Activated CD8-positive, alpha-beta T cell treated with anti-CD3 and anti-CD28 coated beads for 36 hours (primary cell): ENCODE results near the gene PNLIPRP1. TPM values are rescaled to one million over a fixed set of nuclear protein-coding genes. Genes with fewer than 3 reads are reported as not detected.

ENCODE experiments used
- ATAC-seq: fragments of 200-7000 bp; cut with Tn5 transposase; one replicate; pipeline ENCODE4 v1.10.0; 2021; ENCODE audit warnings: mild to moderate bottlenecking, moderate library complexity
- CTCF ChIA-PET: fragments of 350-600 bp; sonication (Branson Sonifier 250); formaldehyde crosslinking; loops from one replicate; lab custom pipeline; 2021; ENCODE audit warnings: antibody characterized with exemption; lab: Charles Lee
- POLR2A ChIA-PET: fragments of 350-600 bp; sonication (Branson Sonifier 250); formaldehyde crosslinking; loops from one replicate; lab custom pipeline; 2021; ENCODE audit warnings: antibody characterized with exemption; lab: Charles Lee
- DNase-seq: peaks from one replicate; pipeline ENCODE4 v3.0.0-alpha.2; 2020
- H3K27ac Mint-ChIP-seq: one replicate; pipeline ENCODE4 v1.8.0; 2021; ENCODE audit warnings: mild to moderate bottlenecking, mixed read lengths
- H3K27me3 Mint-ChIP-seq: one replicate; pipeline ENCODE4 v1.8.0; 2021; ENCODE audit warnings: mixed read lengths
- H3K36me3 Mint-ChIP-seq: one replicate; pipeline ENCODE4 v1.8.0; 2021; ENCODE audit warnings: low read depth, mixed read lengths
- H3K4me1 Mint-ChIP-seq: one replicate; pipeline ENCODE4 v1.8.0; 2021; ENCODE audit warnings: low read depth, mixed read lengths
- H3K4me3 Mint-ChIP-seq: one replicate; pipeline ENCODE4 v1.8.0; 2021; ENCODE audit warnings: mild to moderate bottlenecking, moderate library complexity, mixed read lengths
- H3K9me3 Mint-ChIP-seq: one replicate; pipeline ENCODE4 v1.8.0; 2021; ENCODE audit warnings: mixed read lengths
- intact Hi-C: fragments of 100-400 bp; cut with micrococcal nuclease; formaldehyde crosslinking; loops from one replicate; pipeline ENCODE4 v1.10.0; 2022
- total RNA-seq, 2 experiments: library from RNA; stranded (reverse); gene quantifications; one replicate each; pipeline ENCODE4 v1.2.3, GENCODE V29; 2021
- TF ChIP-seq, protein P1 (sequence below): fragments of 200-600 bp; IDR thresholded peaks from one replicate; pipeline ENCODE4 v1.8.0; 2022; ENCODE audit warnings: antibody characterized with exemption, mild to moderate bottlenecking

Gene PNLIPRP1
- total RNA-seq, 2 experiments from 2014 or later = not detected

DNA sequence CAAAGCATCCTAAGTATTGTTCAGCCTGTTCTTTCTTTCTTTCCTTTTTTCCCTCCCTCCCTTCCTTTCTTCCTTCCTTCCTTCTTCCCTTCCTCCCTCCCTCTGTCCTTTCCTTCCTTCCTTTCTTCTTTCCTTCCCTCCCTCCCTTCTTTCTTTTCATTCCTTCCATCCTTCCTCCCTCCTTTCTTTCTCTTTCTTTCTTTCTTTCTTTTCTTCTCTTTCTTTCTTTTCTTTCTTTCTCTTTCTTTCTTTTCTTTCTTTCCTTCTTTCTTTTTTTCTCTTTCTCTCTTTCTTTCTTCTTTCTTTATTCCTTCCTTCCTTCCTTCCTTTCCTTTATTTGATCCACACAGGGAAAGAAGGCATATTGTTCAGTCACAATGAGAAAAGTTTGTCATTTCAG, 23.8 kb upstream of the PNLIPRP1 start:
- H3K36me3 Mint-ChIP-seq = no peaks in the 10 kb centered on the region
- CTCF ChIA-PET = no interaction called here
- DNase-seq = no peak

DNA sequence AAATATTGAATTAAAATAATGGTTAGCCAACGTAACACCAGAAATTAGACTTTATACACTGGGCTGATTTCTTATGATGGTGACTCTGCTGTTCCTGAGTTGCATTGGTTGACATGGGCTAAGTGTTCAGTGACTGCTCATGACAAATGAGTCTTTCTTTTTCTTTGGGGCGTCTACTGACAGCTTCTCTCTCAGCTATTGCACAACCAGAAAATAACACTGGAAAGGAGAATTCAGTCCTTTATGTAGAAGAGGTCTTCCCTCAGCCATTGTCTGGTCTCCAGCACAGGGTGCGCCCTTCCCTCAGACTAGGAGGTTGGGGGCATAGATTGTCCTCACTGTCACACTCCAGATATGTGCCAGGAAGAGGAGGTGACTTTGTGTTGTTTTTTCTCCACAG, 23.4 kb upstream of the PNLIPRP1 start:
- Mint-ChIP-seq H3K27me3 (peaks cover 3% of the 10 kb centered on the region), H3K9me3 (no peaks in the 10 kb centered on the region), H3K27ac (no peak overlapping the region), H3K36me3 (no peaks in the 10 kb centered on the region), H3K4me1 (no peaks in the 10 kb centered on the region), H3K4me3 (no peak overlapping the region)
- CTCF ChIA-PET = no interaction called here
- DNase-seq (no peak), ATAC-seq (no peak)
- POLR2A ChIA-PET = no interaction called here
- intact Hi-C loops = no loop called here
- TF ChIP-seq, protein P1, sequence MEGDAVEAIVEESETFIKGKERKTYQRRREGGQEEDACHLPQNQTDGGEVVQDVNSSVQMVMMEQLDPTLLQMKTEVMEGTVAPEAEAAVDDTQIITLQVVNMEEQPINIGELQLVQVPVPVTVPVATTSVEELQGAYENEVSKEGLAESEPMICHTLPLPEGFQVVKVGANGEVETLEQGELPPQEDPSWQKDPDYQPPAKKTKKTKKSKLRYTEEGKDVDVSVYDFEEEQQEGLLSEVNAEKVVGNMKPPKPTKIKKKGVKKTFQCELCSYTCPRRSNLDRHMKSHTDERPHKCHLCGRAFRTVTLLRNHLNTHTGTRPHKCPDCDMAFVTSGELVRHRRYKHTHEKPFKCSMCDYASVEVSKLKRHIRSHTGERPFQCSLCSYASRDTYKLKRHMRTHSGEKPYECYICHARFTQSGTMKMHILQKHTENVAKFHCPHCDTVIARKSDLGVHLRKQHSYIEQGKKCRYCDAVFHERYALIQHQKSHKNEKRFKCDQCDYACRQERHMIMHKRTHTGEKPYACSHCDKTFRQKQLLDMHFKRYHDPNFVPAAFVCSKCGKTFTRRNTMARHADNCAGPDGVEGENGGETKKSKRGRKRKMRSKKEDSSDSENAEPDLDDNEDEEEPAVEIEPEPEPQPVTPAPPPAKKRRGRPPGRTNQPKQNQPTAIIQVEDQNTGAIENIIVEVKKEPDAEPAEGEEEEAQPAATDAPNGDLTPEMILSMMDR = no peak

More for the DNA sequence above, 23.8 kb upstream of the PNLIPRP1 start:
- no peaks in the 10 kb centered on the region for H3K4me1 Mint-ChIP-seq
- H3K9me3 Mint-ChIP-seq = no peaks in the 10 kb centered on the region
- no peak overlapping the region for H3K27ac Mint-ChIP-seq
- POLR2A ChIA-PET = no interaction called here
- H3K27me3 Mint-ChIP-seq = peaks cover 3% of the 10 kb centered on the region
- intact Hi-C loops = no loop called here
- no peak for ATAC-seq
- TF ChIP-seq, protein P1 = peak; percentile 31
- H3K4me3 Mint-ChIP-seq = no peak overlapping the region

DNA sequence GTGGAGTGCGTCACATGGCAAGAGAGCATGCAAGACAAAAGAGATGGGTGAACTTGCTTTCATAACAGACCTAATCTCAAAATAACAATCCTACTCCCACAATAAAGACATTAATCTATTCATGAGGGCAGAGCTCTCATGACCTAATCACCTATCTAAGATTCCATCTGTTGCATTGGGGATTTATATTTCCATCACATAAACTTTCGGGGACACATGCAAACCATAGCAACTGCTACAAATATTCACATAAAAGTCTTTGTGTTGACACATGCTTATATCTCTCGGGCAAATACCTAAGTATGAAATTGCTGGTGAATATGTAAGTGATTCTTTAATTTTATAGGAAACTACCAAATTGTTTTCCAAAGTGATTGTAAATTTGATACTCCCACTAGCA, 16.0 kb upstream of the PNLIPRP1 start:
- Mint-ChIP-seq H3K36me3 (no peaks in the 10 kb centered on the region), H3K9me3 (peaks cover 4% of the 10 kb centered on the region), H3K27me3 (peaks cover 5% of the 10 kb centered on the region), H3K4me1 (no peaks in the 10 kb centered on the region), H3K27ac (no peak overlapping the region), H3K4me3 (no peak overlapping the region)
- ChIA-PET POLR2A (no interaction called here), CTCF (no interaction called here)
- TF ChIP-seq, protein P1 = no peak
- intact Hi-C loops = no loop called here
- DNase-seq (no peak), ATAC-seq (no peak)

DNA sequence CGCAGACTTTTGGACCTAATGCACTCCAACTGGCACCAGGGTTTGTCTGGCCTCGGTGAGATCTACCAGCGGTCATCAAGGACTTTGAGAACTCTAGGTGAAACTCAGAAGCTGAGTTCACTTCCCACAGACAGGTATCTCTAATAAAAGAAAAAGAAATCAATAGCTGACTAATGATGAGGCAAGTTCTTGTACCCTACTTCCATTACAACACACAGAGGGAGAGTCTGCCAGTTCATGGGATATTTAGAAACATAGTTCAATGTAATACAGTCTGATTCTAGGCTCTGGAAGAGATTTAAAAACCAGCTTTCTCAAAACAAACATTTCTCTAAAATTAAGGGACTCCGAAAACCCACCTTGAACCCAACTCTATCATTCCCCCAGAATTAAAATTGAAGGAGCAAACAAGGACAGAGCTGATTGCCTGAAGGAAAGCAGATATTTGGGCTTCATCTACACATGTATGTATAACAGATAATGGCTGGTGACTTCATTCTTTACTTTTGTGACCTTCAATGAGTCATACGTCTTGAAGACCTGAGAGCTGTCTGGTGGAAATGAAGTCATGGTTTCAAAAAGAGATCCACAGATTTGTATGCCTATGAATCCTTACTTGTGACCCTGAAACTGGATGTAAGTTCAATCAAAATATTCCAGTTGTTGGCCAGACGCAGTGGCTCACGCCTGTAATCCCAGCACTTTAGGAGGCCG, 2.7 kb upstream of the PNLIPRP1 start:
- intact Hi-C loops = no loop called here
- H3K9me3 Mint-ChIP-seq = no peaks in the 10 kb centered on the region
- ChIA-PET CTCF (interaction anchor here (1.1 kb wide), 1 partner anchor 274 kb away, joined by 3 read pairs; no protein-coding TSS in a partner anchor), POLR2A (interaction anchor here (0.6 kb wide), 1 partner anchor 30 kb away, joined by 3 read pairs; no protein-coding TSS in a partner anchor)
- no peaks in the 10 kb centered on the region for H3K4me1 Mint-ChIP-seq
- H3K4me3 Mint-ChIP-seq = no peak overlapping the region
- no peaks in the 10 kb centered on the region for H3K36me3 Mint-ChIP-seq
- TF ChIP-seq, protein P1 = no peak
- H3K27me3 Mint-ChIP-seq = no peaks in the 10 kb centered on the region
- H3K27ac Mint-ChIP-seq = no peak overlapping the region
- DNase-seq (no peak), ATAC-seq (no peak)

DNA sequence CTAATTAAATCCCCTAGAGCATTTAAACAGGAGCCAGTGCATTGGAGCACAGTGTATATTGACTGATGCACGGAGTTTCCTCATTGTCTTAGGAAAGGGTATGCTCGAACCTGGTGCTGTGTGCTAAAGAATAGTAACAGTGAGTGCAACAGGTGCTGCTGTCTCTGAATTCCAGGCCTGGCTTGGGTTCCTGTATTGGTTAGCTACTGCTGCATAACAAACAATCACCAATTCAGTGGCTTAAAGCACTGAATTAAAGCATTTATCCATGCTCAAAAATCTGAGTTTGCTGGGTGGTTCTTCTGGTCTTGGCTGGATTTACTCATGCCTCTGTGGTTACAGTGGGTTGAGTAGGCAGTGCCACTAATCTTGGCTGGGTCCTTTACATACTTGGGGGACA, 1.8 kb upstream of the PNLIPRP1 start:
- H3K4me1 Mint-ChIP-seq = no peaks in the 10 kb centered on the region

More for the DNA sequence above, 1.8 kb upstream of the PNLIPRP1 start:
- ChIA-PET CTCF (interaction anchor here (1.1 kb wide), 1 partner anchor 273 kb away, joined by 3 read pairs; no protein-coding TSS in a partner anchor), POLR2A (no interaction called here)
- TF ChIP-seq, protein P1 = no peak
- Mint-ChIP-seq H3K27ac (no peak overlapping the region), H3K27me3 (no peaks in the 10 kb centered on the region), H3K4me3 (no peak overlapping the region), H3K36me3 (no peaks in the 10 kb centered on the region), H3K9me3 (no peaks in the 10 kb centered on the region)
- DNase-seq = no peak
- no peak for ATAC-seq
- intact Hi-C loops = no loop called here
